ELF-1 (cell line): ENCODE measurements around the gene ASAP2.
A peak's percentile ranks its signal among the peaks of the same experiment; 100 is the strongest.

Source experiments
- DNase-seq: peaks from one replicate; pipeline ENCODE4 v3.0.0-alpha.2; 2016; ENCODE audit warnings: low read depth, low spot score

ASAP2 gene

DNA sequence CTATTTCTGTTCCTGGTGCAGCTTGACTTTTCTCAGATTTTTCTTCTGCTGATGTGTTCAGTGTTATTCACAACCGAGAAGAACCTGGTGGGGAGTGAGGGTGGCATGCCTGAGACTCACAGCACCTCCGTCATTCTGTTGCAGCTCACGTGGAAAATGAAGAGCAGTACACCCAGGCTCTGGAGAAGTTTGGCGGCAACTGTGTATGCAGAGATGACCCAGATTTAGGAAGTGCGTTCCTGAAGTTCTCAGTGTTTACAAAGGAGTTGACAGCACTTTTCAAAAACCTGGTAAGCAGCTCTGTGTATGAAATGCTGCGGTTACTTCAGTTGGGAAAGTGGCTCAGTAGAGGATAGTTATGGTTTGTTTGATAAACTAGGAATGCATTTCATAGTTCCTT, 90.5 kb downstream of the ASAP2 start:
- DNase-seq: no peak

DNA sequence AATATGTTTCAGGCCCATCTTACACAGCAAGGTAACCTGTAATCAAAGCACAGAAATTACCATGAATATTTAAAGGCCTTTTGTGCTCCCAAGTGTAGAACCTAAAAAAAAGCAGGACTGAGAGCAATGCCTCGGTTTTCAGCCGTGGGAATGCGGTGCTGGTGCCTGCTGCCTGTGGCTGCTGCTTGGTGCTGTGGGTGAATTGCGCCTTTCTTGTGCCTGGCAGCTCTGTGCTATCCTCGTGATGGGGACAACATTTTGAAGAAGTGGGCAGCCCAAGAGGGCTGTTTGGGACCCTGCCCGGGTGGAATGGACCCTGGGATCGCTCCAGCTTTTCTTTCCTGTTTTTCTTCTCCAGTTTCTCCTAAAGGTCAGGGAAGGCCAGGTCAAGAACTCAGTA, 91.2 kb downstream of the ASAP2 start:
- no peak for DNase-seq

DNA sequence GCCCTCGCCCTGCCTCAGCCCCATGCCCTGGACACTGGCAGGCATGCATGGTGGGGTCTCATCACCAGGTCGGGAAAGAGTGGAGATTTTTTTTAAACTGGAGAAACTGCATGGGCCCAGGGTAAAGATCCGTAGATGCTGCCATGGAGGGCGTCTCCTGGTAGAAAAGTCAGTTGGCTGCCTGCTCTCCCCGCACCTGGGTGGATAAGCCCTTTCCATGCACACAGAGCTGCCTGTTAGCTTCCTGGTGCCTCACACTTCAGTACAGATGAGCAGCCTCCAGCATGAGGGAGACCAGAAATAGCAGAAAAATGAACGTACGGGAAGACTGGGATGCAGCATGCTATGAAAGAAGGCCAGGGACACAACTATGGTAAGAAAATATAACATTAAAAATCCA, 92.0 kb downstream of the ASAP2 start:
- no peak for DNase-seq

DNA sequence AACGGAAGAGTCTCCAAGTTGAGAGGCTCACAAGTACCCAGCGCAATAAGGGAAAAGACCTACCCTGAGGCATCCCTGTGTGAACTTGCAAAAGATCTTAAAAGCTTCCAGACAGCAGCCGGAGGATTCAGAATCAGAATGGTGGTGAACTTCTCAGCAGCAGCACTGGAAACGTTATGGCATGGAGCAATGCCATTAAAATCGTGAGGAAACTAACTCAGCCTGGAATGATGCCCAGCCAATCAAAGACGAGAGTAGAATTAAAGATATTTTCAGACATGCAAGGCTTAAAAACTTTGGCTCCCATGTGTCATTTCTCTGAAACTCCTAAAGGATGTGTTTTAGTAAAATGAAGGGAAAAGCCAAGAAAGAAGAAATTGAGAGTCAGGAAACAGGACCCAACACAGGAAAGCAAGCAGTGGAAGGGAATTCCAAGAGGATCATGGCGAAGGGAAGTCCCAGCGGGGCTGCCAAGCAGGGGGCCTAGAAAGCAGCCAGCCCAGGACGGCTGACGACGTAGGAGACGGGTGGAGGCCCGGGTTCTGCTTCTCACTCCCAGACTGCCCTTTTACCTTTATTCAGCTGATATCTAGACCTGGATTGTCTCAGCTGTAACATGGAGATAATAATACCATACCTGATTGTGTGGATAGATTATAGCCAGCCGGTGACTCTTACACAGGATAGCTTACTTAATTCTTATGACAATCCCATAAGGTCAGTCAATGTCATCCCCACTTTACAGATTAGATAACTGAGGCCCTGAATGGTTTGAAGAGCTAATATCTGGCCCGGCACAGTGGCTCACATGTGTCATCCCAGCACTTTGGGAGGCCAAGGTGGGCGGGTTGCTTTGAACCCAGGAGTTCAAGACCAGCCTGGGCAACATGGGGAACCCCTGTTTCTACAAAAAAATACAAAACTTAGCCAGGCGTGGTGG, 92.8 kb downstream of the ASAP2 start:
- DNase-seq: peak; percentile 18

DNA sequence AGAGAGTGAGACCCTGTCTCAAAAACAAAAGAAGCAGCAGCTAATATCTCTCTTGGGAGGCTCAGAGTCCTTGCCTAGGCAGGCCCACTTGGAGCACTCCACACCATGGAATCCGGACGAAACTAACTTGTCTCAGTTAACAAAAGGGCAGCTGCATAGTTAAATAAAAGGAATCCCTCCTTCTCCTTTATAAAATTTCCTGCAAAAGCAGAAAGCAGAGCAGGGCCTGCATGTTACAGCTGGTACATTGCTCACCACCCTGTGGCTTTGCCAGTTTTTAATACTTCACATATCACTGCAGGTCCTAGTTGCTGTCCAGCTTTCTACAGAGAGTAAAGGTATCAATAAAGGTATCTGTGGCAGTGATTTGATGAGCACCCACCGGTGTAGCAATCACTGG, 93.6 kb downstream of the ASAP2 start:
- no peak for DNase-seq

DNA sequence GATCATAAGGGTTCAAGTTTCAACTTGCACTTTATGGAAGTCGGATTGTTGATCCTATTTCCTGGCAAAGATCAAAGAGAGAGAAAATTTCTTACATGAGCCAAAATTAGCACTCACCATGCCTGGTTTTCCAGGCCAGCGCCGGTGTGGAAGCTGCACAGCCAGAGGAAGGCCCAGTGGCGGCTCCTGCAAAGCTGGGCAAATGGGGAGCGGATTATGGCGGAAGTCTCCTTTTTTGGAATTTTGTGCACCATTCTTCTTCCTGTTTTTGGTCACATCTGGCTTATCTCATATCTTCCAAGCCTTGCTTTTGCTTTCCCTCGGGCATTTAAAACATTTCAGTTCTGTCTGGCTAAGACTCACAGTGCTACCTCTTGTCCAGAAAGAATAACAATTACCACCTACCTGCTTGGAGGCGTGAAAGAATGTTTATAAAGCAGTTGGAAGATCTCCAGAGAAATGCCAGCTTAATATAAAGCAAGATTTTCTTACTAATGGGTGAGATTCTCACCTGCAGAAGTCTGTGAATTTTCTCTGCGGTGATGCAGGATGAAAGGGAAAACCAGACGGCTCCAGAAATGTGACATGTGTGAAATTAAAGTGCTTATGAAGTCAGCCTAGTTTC, 94.3 kb downstream of the ASAP2 start:
- DNase-seq: no peak

DNA sequence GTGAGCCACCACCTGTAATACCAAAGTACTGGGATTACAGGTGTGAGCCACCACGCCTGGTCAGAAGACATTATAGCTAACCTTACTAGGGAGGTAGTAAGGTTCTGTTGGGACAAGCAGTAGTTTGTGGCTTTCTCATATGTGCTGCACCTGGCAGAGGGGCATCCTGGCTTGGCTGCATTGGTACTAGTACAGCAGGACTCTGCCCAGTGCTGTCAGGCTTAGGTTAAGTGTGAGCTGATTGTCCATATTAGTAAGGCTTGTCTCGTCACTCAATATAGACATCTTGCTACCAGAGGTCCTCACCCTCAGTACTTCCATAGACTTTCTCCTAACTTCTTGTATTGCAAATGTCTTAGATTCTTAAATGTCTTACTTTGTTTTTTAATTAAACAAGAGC, 96.1 kb downstream of the ASAP2 start:
- DNase-seq: no peak

DNA sequence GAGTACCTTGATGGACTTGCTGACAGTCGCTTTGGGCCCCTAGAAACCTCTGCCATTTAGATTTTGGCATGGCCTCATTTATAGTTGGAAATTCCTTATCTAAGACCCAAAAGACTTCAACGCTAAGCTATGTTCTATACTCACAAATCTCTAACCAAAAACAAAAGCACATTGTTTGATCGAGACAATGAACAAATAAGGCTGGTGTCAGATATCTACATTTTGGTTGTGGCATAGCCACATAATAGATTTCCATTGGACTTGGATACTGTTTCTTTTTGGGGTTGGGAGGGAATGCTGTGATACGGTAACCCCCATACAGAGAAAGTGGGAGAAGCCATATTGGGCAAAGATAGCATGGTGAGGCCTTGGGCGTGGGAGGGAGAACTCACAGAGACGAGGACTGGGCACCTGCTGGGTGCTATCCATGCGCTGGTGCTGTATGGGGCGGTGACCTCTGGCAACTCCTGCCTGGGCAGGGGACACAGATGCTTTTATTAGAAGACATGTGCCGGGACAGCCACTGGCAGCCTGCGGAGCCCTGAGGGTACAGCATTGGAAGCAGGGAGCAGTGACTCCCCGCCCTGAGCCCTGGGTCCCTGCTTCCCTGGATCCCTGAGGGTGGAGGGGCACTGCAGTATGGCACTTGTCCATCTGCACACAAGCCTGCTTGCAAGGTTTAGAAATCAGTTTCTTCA, 97.1 kb downstream of the ASAP2 start:
- no peak for DNase-seq

DNA sequence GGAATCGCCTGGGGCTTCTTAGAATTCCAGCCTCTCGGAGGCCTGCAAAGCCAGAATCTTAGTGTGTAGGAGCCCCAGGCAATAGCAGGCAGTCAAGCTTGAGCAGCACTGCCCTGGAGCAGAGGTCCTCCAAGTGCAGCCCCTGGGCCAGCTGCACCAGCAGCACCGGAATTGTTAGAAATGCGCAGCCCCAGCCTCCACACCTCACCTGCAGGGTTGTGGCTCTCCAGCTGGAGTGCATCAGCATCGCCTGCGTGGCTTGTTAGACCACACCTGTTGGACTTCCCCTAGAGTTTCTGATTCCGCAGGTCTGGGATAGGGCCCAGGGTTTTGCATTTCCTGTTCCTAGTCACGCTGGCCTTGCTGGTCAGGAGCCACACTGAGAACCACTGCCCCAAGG, 100.3 kb downstream of the ASAP2 start:
- peak; percentile 86 for DNase-seq

DNA sequence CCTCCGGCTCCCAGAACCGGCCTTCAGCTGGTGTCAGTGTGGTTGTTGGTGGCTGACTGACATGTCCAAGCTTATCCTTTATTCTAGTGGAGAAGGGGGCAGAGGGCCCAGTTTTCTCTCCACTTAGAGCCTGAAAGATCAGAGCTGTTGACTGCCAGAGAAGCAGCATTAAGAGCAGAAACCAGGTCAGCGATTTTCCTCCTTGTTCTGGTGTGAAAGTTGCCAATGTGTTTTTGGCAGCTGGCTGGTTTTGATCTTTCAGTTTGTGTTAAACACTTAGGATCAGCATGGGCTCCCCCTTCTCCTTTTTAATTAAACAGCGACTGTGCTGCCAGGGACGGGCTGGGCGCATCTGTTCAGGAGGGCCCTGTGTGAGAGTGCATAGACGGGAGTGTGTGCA, 100.9 kb downstream of the ASAP2 start:
- DNase-seq: no peak

DNA sequence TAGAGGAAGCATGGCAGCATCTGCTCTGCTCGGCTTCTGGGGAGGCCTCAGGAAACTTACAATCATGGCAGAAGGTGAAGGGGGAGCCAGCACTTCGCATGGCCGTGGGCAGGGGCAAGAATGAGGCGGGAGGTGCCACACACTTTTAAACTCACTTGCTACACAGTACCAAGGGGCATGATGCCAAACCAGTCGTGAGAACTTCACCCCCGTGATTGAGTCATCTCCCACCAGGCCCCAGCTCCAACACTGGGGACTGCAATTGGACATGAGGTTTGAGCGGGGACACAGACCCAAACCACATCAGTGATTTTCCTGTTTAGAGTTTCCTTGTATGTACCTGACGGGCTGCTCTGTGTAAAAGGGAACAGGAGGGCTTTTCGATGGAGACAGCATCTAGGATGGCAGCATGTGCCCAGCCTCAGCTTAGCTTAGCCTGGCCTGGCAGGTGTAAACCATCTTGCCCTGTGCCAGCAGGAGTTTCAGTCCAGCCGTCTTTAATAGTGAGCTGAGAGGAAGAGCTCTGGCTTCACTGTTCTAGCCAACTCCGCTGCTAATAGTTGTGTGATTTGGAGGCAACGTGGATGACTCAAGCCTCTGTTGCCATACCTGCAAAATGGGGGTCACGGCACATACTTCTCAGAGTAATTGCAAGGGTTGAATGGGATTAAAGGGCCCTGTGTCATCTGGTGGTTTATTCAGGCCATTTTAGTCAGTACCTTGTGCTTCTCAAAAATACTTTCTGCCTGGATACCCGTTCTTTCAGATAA, 101.8 kb downstream of the ASAP2 start:
- no peak for DNase-seq

DNA sequence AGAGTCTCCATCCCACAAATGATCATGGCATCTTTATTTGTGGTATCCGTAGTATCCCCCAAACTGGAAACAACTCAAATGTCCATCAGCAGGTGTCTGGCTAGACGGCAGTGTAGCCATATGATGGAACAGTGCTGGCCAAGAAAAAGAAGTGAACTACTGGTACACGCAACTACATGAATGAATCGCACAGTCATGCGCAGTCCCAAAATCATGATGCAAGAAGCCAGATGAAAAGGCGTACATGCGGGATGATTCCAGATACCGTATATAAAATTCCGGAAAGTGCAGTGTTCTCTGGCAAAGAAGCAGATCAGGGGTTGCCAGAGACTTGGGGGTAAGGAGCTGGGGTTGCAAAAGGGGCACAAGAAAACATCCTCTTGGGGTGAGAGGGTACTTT, 102.5 kb downstream of the ASAP2 start:
- DNase-seq: no peak

DNA sequence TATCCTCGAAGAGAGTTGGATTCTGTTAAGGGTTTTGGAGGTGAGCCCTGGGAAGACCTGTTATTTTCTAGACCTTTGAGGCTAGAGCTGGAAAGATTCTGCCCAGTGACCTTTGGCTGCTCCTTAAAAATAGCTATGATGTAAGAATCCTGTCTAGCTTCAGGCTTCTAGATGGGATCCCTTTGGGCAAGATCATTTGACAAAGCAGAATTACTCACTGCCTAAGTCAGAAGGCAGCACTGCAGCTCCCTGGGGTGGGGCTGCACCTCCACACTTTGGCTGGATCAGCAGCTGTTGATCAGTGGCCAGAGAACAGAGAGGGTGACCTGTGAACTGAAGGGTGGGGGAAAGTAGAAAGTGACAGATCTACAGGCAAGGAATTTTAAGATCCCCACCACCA, 103.8 kb downstream of the ASAP2 start:
- no peak for DNase-seq

DNA sequence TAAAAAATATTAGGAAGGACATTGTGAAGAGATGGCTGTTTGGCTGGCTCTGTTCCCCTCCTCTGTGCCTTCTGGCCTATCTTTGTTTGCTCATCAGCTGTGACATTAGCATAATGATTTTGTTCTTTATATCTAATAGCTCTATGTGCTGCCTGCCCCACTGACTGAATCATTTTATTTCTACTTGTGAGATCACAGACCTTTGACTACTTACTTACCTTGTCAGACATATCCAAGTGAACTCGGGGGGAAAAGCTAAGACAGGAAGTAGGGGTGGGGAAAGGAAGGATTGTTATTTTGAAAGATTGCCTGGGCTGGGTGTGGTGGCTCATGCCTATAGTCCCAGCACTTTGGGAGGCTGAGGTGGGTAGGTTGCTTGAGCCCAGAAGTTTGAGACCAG, 104.2 kb downstream of the ASAP2 start:
- DNase-seq: no peak

DNA sequence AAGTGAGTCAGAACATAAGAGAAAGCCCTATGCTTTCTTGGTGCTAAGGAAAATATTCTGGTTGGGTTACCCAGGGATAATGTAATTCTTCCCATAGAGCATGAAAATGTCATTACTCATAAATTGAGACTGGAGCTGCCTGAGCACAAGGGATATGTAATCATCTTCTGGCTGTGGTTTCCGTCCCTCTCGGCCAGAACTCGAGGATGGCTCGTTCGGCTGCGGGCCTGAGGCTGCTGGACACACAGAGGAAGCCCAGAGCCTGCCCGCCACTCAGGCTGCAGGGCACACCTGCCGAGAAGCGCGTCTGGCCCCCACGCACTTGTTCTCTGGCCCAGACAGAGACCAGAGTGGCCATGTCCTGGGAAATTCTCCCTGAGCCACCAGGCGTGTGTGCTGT, 104.9 kb downstream of the ASAP2 start:
- DNase-seq: no peak

DNA sequence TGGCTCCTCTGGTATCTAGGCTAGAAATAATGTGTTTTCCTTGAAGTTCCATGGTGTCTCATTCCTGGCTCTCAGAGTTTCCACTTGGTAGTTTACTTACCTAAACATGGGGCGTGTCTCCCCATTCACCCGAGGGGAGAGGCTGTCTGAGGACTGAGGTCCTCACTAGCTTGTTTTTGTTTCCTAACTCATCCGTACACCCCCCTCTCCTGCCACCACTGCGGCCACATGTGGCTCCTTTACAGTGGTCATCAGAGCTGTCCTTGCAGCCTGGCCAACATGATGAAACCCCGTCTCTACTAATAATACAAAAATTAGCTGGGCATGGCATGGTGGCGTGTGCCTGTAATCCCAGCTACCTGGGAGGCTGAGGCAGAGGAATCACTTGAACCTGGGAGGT, 106.0 kb downstream of the ASAP2 start:
- no peak for DNase-seq

DNA sequence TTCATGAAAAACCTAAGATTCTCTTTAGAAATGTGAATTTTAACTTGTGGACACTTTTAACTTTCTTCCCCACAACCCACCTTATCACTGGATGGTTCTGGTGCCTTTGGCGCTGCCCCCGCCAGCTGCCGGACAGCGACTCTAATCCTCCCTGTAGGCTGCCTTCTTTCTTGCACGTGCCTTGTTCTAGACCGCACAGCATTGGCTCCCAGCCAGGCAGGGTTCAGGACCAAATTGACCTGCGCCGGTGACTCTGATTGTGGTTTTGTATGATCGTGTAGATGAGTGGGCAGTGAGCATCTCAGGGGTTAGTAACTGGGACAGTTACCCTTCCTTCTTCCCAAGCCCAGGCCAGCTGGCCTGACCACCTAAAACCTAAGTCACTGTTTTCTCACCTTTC, 106.8 kb downstream of the ASAP2 start:
- DNase-seq: no peak

DNA sequence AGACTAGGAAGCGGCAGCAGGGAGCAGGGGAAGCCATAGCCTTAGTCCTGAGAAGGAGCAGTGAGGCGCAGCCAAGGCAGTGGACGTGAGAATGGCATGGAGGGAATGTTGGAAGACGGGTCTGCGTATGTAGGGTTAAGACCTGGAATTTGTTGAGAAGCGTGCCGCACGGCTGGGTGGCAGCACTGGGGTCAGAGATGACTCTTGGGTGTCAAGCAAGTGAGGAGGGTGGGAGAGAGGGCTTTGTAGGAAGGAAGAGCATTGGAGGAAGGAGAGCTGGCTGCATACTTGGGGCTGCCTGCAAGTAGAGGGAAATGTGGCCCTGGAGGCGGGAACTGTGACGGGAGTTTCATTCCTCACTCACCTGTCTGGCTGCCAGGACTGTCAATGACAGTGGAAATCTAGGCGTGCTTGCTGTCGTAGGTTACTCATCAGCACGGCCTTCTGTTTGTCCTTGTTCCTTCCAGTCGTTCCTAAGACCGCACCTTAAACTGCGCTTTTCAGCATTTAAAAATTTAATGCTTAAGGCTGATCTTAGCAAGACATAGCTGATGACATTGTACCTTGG, 108.8 kb downstream of the ASAP2 start:
- DNase-seq: peak; percentile 64

DNA sequence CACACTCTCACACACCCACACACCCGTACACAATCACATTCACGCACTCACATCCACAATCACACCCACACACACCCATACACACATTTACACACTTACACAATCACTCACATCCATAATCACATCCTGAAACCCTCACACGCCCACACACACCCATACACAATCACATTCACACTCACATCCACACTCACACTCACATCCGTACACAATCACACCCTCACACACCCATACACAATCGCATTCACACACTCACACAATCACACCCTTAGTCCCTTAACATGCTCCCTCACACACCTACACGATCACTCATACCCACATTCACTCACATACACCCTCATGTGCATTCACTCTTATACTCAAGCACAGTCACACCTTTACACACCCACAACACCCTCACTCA, 110.9 kb downstream of the ASAP2 start:
- no peak for DNase-seq

DNA sequence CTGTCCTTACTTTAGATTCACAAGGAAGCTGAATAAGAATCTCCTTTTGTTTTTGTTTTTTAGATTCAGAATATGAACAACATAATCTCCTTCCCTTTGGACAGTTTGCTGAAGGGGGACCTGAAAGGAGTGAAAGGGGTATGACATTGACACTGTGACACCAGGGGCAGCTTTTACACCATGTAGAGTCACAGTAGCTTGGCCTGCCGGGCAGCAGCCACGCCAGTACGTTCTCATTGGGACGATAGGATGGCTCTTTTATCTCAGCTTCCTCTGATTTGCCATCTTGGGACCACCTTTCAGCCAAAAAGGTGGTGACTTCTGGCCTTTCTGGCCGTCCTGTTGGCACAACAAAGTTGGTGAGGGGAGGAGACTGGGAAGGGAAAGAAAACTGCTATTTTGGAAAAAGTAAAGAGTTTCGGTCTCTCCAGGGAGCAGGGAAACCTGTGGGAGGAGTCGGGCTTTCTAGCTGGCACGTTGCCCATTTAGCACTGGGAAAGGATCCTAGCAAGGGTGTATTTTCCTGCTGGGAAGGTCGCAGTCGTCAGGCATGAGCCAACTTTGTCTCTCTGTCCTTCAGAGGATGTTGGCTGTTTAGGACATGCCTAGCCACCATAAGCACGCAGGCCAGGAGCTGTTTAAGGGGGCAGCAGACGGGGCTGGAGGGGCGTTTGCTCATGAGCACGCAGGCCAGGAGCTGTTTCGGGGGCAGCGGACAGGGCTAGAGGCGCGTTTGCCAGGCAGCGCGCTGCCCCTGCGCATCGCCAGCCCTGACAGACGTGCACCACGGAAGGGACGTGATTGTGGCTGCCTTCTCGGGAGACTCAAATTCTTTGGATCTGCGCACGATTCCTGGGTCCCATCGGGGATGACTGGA, 112.1 kb downstream of the ASAP2 start:
- DNase-seq: no peak

DNA sequence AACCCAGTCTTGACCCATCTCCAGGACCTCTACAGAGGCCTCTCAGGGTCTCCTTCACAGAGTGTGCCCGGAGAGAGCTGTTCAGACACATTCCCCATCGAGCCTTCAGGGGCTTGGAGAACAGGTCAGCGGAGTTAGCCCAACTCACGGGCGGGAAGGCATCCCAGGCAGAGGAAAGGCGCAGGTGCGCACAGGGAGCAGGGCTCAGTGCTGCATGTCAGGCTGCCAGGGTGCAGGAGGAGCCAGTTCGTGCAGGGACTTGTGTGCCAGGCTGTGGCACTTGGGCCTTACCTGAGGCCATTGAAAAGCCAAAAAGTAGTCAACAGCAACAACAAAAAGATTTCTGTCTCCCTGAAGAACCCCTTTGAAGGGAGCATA, 112.7 kb downstream of the ASAP2 start:
- DNase-seq: no peak
